ENCODE results near the gene CPEB3. TPM values are rescaled to one million over a fixed set of nuclear protein-coding genes. Genes with fewer than 3 reads are reported as not detected.

Gene CPEB3
- total and polyA plus RNA-seq, 9 of the 15 experiments (the other 6 are each of a cell fraction or from before 2014, with no cell fraction given): 0.15 to 1.2 (median 0.51) TPM

GRCh38 chr10:92087750-92088395, 203.0 kb downstream of the CPEB3 start (continued):
- TF ChIP-seq RAD21 (CRISPR knock-in tag; conservative IDR thresholded peaks at IDR 0.05 in 1 of 2, IDR thresholded peaks at IDR 0.05 in 1 of 2) (peak; percentile 92 to 94), MAZ (CRISPR knock-in tag; conservative IDR thresholded peaks at IDR 0.05 in 1 of 2, IDR thresholded peaks at IDR 0.05 in 1 of 2) (peak; percentile 48 to 83; a peak in 3 of 4 replicates), STAG1 (CRISPR knock-in tag; IDR thresholded peaks at IDR 0.05; ENCODE audit: borderline replicate concordance) (peak; percentile 47; the same call in 1 of the 2 replicates), RNF2 (IDR thresholded peaks at IDR 0.05) (no peak), VEZF1 (CRISPR knock-in tag; IDR thresholded peaks at IDR 0.05) (peak; percentile 55), SMC3 (conservative IDR thresholded peaks at IDR 0.05; ENCODE audit: insufficient read depth, low read depth, low read length) (peak; percentile 67; the same call in 1 of the 2 replicates), ESRRA (IDR thresholded peaks at IDR 0.05; ENCODE audit: borderline replicate concordance, low read depth) (no peak), NRF1 (conservative IDR thresholded peaks at IDR 0.05 in 1 of 2, IDR thresholded peaks at IDR 0.05 in 1 of 2) (no peak)

All from K562 (cell line).